HCT116 (cell line): ENCODE data around the gene EVI5. TPM values are rescaled to one million over a fixed set of nuclear protein-coding genes. Genes with fewer than 3 reads are reported as not detected.
A peak's percentile ranks its signal among the peaks of the same experiment; 100 is the strongest.

Source experiments
- ATAC-seq: fragments of 200-7000 bp; cut with Tn5 transposase; 2 replicates; pipeline ENCODE4 v1.9.1; 2020; ENCODE audit warnings: mild to moderate bottlenecking, moderate library complexity
- BruUV-seq: library from RNA; stranded (reverse); fragments of 400-500 nt; replicated peaks from 2 replicates; lab custom pipeline; 2021; lab: Mats Ljungman, UMichigan
- CTCF ChIA-PET: fragments of 300-600 bp; sonication (Branson Sonifier 250); formaldehyde crosslinking; loops from one replicate; lab custom pipeline; 2021; ENCODE audit warnings: antibody characterized with exemption; lab: Charles Lee
- POLR2A ChIA-PET: fragments of 300-600, 350-600 bp; sonication (Branson Sonifier 250); formaldehyde crosslinking; loops from one replicate; lab custom pipeline; 2021; ENCODE audit warnings: antibody characterized with exemption; lab: Charles Lee
- RAD21 ChIA-PET, 2 experiments: fragments of 300-600 bp; sonication (Branson Sonifier 250); formaldehyde crosslinking; loops; one replicate each; lab custom pipeline; 2023; ENCODE audit warnings: low total read pairs in 2 of 2; ENCODE audit not compliant: uncharacterized antibody in 2 of 2, unreplicated experiment in 2 of 2, low non-redundant PET in 1 of 2; lab: Charles Lee
- DNase-seq: peaks from one replicate; pipeline ENCODE4 v3.0.0-alpha.2; 2010; ENCODE audit warnings: low read depth, low spot score
- H2AFZ ChIP-seq: fragments of 200-600 bp; shearing (Covaris generic), sonication (generic); 2 replicates; pipeline ENCODE4 v1.6.1; 2017; ENCODE audit warnings: low read depth, mixed run types, mixed read lengths, antibody characterized with exemption, low read length; ENCODE audit not compliant: poor library complexity, severe bottlenecking
- H3K27ac ChIP-seq: 2 replicates; pipeline ENCODE4 v1.5.1; 2012; ENCODE audit warnings: low read depth, low read length
- H3K27me3 ChIP-seq: fragments of 200-600 bp; sonication (generic); 2 replicates; pipeline ENCODE4 v1.6.1; 2016; ENCODE audit warnings: mixed run types, low read length, mixed read lengths; ENCODE audit not compliant: insufficient read depth
- H3K36me3 ChIP-seq, 2 experiments: fragments of 200-500 bp in 1 of 2; fragments of 200-600 bp in 1 of 2; sonication (Bioruptor generic) in 1 of 2; sonication (generic) in 1 of 2; 2 replicates each; pipeline versions ENCODE4 v1.5.1 to v1.6.1; 2014 to 2016; ENCODE audit warnings: low read length in 2 of 2, inconsistent platforms in 1 of 2, mixed read lengths in 1 of 2, mixed run types in 1 of 2; ENCODE audit not compliant: insufficient read depth in 2 of 2, control insufficient read depth in 1 of 2
- H3K4me1 ChIP-seq, 2 experiments: fragments of 200-600 bp in 1 of 2; sonication (generic) in 1 of 2; 2 replicates each; pipeline versions ENCODE4 v1.5.1 to v1.6.1; 2012 to 2017; ENCODE audit warnings: low read length in 2 of 2, inconsistent platforms in 1 of 2, mild to moderate bottlenecking in 1 of 2, mixed read lengths in 1 of 2, mixed run types in 1 of 2, moderate library complexity in 1 of 2; ENCODE audit not compliant: insufficient read depth in 2 of 2, control insufficient read depth in 1 of 2
- H3K4me2 ChIP-seq: fragments of 200-600 bp; sonication (generic); 2 replicates; pipeline ENCODE4 v1.6.1; 2017; ENCODE audit warnings: mixed run types, low read length, mixed read lengths
- H3K4me3 ChIP-seq, 2 experiments: fragments of 200-600 bp in 1 of 2; sonication (generic) in 1 of 2; replicated peaks in 1 of 2; 2 replicates each; pipeline ENCODE4 v1.5.1; 2011 to 2016; ENCODE audit warnings: low read length in 2 of 2, control low read depth in 1 of 2, low read depth in 1 of 2, mild to moderate bottlenecking in 1 of 2, mixed read lengths in 1 of 2, mixed run types in 1 of 2
- H3K79me2 ChIP-seq: fragments of 200-600 bp; sonication (generic); 2 replicates; pipeline ENCODE4 v1.6.1; 2017; ENCODE audit warnings: mild to moderate bottlenecking, mixed run types, low read length, moderate library complexity, mixed read lengths; ENCODE audit not compliant: insufficient read depth
- H3K9ac ChIP-seq: fragments of 200-600 bp; sonication (generic); 2 replicates; pipeline ENCODE4 v1.6.1; 2016; ENCODE audit warnings: low read length, mixed read lengths
- H3K9me2 ChIP-seq: fragments of 200-600 bp; sonication (generic), shearing (Covaris generic); 2 replicates; pipeline ENCODE4 v1.6.1; 2017; ENCODE audit warnings: mixed run types, mild to moderate bottlenecking, moderate library complexity; ENCODE audit not compliant: insufficient read depth
- H3K9me3 ChIP-seq, 2 experiments: fragments of 200-500 bp in 1 of 2; fragments of 200-600 bp in 1 of 2; sonication (Bioruptor generic) in 1 of 2; sonication (generic) in 1 of 2; 2 replicates each; pipeline ENCODE4 v1.6.1; 2014 to 2017; ENCODE audit warnings: low read length in 2 of 2, mixed read lengths in 2 of 2, inconsistent platforms in 1 of 2, low read depth in 1 of 2, mild to moderate bottlenecking in 1 of 2, mixed run types in 1 of 2, moderate library complexity in 1 of 2; ENCODE audit not compliant: control insufficient read depth in 1 of 2, insufficient read depth in 1 of 2
- H4K20me1 ChIP-seq: fragments of 200-600 bp; sonication (generic), shearing (Covaris generic); 2 replicates; pipeline ENCODE4 v1.6.1; 2017; ENCODE audit warnings: mixed run types, mild to moderate bottlenecking, moderate library complexity; ENCODE audit not compliant: insufficient read depth
- EZH2 ChIP-seq: fragments of 200-600 bp; sonication (generic); IDR thresholded peaks from 2 replicates; pipeline ENCODE4 v1.6.1; 2017; ENCODE audit warnings: antibody characterized with exemption, mixed run types
- FOSL1 ChIP-seq: IDR thresholded peaks from 2 replicates; pipeline ENCODE4 v1.6.1; 2012; ENCODE audit warnings: low read depth
- POLR2AphosphoS5 ChIP-seq: IDR thresholded peaks from 2 replicates; pipeline ENCODE4 v1.6.1; 2011; ENCODE audit warnings: mild to moderate bottlenecking, low read depth, low read length, moderate library complexity
- ZNF274 ChIP-seq: fragments of 200-500 bp; sonication (Bioruptor generic); IDR thresholded peaks from 2 replicates; pipeline ENCODE4 v1.6.1; 2014; ENCODE audit warnings: mild to moderate bottlenecking, low read depth, low read length, inconsistent platforms
- intact Hi-C: fragments of 100-400 bp; cut with micrococcal nuclease; formaldehyde crosslinking; loops from 2 replicates; pipeline ENCODE4 v1.10.0; 2022
- total RNA-seq: library from RNA; stranded (reverse); gene quantifications from one replicate; pipeline ENCODE4 v1.2.1, GENCODE V29; 2021; ENCODE audit not compliant: unreplicated experiment
- TF ChIP-seq, protein P1 (sequence below): IDR thresholded peaks from 2 replicates; pipeline ENCODE4 v1.6.1; 2012

Gene EVI5
- total RNA-seq, 1 experiment from 2014 or later = 21.8 TPM

DNA sequence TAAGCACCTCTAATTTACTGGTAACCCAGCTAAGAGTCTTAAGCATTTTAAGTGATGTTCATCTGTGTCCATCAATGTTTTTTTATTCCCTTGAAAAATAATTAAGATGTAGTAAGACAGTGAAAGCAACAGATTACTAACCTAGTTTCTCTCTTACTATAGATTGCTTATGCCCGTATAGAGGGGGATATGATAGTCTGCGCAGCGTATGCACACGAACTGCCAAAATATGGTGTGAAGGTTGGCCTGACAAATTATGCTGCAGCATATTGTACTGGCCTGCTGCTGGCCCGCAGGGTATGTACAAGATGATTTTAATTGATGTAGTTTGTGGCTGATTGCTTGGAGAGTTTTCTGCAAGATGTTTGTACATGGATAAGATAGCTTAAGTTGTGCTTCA is 49.7 kb upstream of the EVI5 start (continued):
- TF ChIP-seq, protein P1, sequence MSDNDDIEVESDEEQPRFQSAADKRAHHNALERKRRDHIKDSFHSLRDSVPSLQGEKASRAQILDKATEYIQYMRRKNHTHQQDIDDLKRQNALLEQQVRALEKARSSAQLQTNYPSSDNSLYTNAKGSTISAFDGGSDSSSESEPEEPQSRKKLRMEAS = no peak
- TF ChIP-seq EZH2 (no peak), FOSL1 (no peak)

DNA sequence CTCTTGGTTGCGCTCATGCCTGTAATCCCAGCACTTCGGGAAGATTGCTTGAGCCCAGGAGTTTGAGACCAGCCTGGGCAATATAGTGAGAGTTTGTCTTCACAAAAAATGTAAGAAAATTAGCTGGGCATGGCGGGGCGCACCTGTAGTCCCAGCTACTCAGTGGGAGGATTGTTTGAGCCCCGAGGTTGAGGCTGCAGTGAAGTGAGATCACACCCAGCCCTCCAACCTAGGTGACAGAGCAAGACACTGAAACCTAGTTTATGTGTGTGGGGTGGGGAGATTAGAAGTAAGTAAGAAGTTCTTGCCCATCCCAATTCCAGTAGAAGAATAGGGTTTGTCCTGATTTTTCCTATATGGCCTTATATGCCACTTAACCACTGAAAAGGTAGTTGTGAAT is 48.9 kb upstream of the EVI5 start:
- Histone ChIP-seq H3K9me3 (no peaks in the 10 kb centered on the region), H4K20me1 (peaks cover 59% of the 10 kb centered on the region)
- no TSS peak for BruUV-seq
- peak; percentile 13; the same call in 1 of the 2 replicates for TF ChIP-seq POLR2AphosphoS5
- TF ChIP-seq, protein P1 = no peak
- TF ChIP-seq, all 23 proteins: peak for 1
- RAD21 ChIA-PET = no interaction called here
- peak overlapping the region; percentile 78 for H3K4me2 ChIP-seq
- no peak overlapping the region for H2AFZ ChIP-seq
- CTCF ChIA-PET = no interaction called here
- peaks cover 2 to 16% of the 10 kb centered on the region in 2 experiments; a peak in 3 of 4 replicates for H3K4me1 ChIP-seq
- H3K36me3 ChIP-seq = peaks cover 54 to 64% of the 10 kb centered on the region in 2 experiments
- POLR2A ChIA-PET = interaction anchor here (0.9 kb wide), 1 partner anchor 50 kb away, joined by 4 read pairs; no protein-coding TSS in a partner anchor
- H3K9ac ChIP-seq = peak overlapping the region; percentile 94
- peaks cover 70% of the 10 kb centered on the region for H3K79me2 ChIP-seq
- H3K4me3 ChIP-seq = peak overlapping the region; percentile 80 to 99
- no peaks in the 10 kb centered on the region for H3K9me2 ChIP-seq
- DNase-seq (no peak), ATAC-seq (no peak)
- H3K27ac ChIP-seq = peak overlapping the region; percentile 31; the same call in 1 of the 2 replicates
- intact Hi-C loops = no loop called here
- no peaks in the 10 kb centered on the region for H3K27me3 ChIP-seq

DNA sequence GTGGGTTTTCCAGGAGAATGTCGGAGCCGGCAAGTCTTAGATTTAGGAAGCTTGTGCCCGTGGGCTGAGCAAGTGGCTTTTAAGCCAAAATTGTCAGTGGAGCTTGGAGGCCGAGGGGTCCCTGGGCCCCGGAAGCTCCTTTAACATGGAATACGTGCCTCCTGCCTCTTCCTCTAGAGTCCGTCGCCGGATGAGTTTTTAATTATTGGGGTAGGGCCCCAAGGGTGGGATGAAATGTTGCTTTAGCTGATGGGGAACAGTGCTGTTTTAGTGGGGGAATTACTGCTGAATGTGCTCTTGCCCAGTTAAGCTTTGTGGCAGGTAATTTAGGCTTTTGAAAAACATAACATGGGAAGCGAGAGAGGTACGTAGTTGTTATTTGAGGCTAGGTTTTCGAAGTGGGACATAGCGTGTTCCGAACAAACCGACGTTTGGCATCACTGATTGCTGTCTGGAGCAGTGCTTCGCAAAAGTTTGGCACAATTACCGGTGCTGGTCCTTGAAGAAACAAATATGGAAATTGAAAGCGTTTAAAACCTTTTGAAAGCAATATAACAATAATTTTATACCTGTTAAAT is 47.7 kb upstream of the EVI5 start:
- no TSS peak for BruUV-seq
- H3K9me3 ChIP-seq = no peaks in the 10 kb centered on the region
- TF ChIP-seq ZNF274 (no peak), EZH2 (no peak)
- no peaks in the 10 kb centered on the region for H3K9me2 ChIP-seq
- ChIA-PET POLR2A (interaction anchor here (1.2 to 1.7 kb wide), 5 partner anchors 13 to 522 kb away, joined by 4 to 11 read pairs (median 9); no protein-coding TSS in a partner anchor), CTCF (interaction anchor here (0.7 to 2.5 kb wide), 4 partner anchors 10 to 84 kb away, joined by 3 to 18 read pairs (median 4); no protein-coding TSS in a partner anchor), RAD21 (interaction anchor here in 1 of 2 experiments (0.9 kb wide), 1 partner anchor 84 kb away, joined by 3 read pairs; no protein-coding TSS in a partner anchor)
- peak; percentile 4; the same call in 1 of the 2 replicates for ATAC-seq
- H3K27me3 ChIP-seq = no peaks in the 10 kb centered on the region
- H3K27ac ChIP-seq = peak overlapping the region; percentile 87
- peak overlapping the region; percentile 80 to 99 for H3K4me3 ChIP-seq
- peaks cover 58% of the 10 kb centered on the region for H3K79me2 ChIP-seq
- intact Hi-C loops = no loop called here
- peak overlapping the region; percentile 94 for H3K9ac ChIP-seq
- peaks cover 42 to 52% of the 10 kb centered on the region in 2 experiments for H3K36me3 ChIP-seq
- H2AFZ ChIP-seq = no peak overlapping the region
- H4K20me1 ChIP-seq = peaks cover 47% of the 10 kb centered on the region
- H3K4me2 ChIP-seq = peak overlapping the region; percentile 78
- DNase-seq = no peak
- H3K4me1 ChIP-seq = peaks cover 2 to 16% of the 10 kb centered on the region in 2 experiments; a peak in 3 of 4 replicates
